Upper lobe of left lung (tissue), 6 donors: Measurements from ENCODE around the gene CDK11B. TPM values are rescaled to one million over a fixed set of nuclear protein-coding genes. Genes with fewer than 3 reads are reported as not detected.

ENCODE experiments used
- ATAC-seq, 2 donors: fragments of 200-7000 bp; cut with Tn5 transposase; one replicate each; pipeline ENCODE4 v1.9.1; 2022; ENCODE audit warnings: mild to moderate bottlenecking in 2 of 2, moderate library complexity in 2 of 2; ENCODE audit not compliant: low FRiP score in 2 of 2
- DNase-seq, 2 donors: peaks; one replicate each; pipeline ENCODE4 v3.0.0-alpha.2; 2019 to 2020
- H3K27ac ChIP-seq, 4 donors: fragments of 200-600 bp; sonication (generic); one replicate each; pipeline ENCODE4 v1.5.1; 2016 to 2019
- H3K27me3 ChIP-seq, 4 donors: fragments of 200-600 bp; sonication (generic); one replicate each; pipeline ENCODE4 v1.5.1; 2017 to 2019
- H3K36me3 ChIP-seq, 4 donors: fragments of 200-600 bp; sonication (generic); one replicate each; pipeline ENCODE4 v1.5.1; 2016 to 2019
- H3K4me1 ChIP-seq, 4 donors: fragments of 200-600 bp; sonication (generic); one replicate each; pipeline ENCODE4 v1.5.1; 2018 to 2019
- H3K4me3 ChIP-seq, 4 donors: fragments of 200-600 bp; sonication (generic); one replicate each; pipeline ENCODE4 v1.5.1; 2017 to 2019; ENCODE audit warnings: mild to moderate bottlenecking in 2 of 4, moderate library complexity in 1 of 4
- H3K9me3 ChIP-seq, 4 donors: fragments of 200-600 bp; sonication (generic); one replicate each; pipeline ENCODE4 v1.5.1; 2018 to 2019
- EP300 ChIP-seq, 4 donors: sonication (generic); formaldehyde crosslinking; IDR thresholded peaks; one replicate each; pipeline ENCODE4 v1.5.1; 2017; ENCODE audit warnings: antibody characterized with exemption in 4 of 4, control low read depth in 2 of 4
- POLR2A ChIP-seq, 4 donors: fragments of 450-650 bp; IDR thresholded peaks; one replicate each; pipeline ENCODE4 v1.5.1; 2016 to 2017; ENCODE audit warnings: antibody characterized with exemption in 4 of 4, mild to moderate bottlenecking in 2 of 4
- POLR2AphosphoS5 ChIP-seq, 2 donors: sonication (generic); formaldehyde crosslinking; IDR thresholded peaks; one replicate each; pipeline ENCODE4 v1.5.1; 2017; ENCODE audit warnings: antibody characterized with exemption in 2 of 2
- WGBS, 2 donors: methylation state at CpG; one replicate each; pipeline ENCODE4 v1.1.5; 2017 to 2018; 5-methylcytosine and 5-hydroxymethylcytosine counted together
- total RNA-seq, 6 donors: library from RNA; depleted of rRNA in 4 of 6; stranded (reverse); fragments of >200 nt in 4 of 6; gene quantifications; one replicate each; pipeline versions ENCODE4 v1.1.0 to v1.2.1, GENCODE V29; 2016 to 2021
- TF ChIP-seq, protein P1 (sequence below), 6 experiments: fragments of 450-650 bp in 4 of 6; fragments of 200-600 bp in 2 of 6; sonication (generic) in 2 of 6; IDR thresholded peaks; one replicate each; pipeline ENCODE4 v1.5.1; 2016 to 2019; ENCODE audit warnings: antibody characterized with exemption in 6 of 6
- donor health status: DM: no; HTN: no; CAD: no; lungs with moderate emphysema.
- donor health status: DM: no; HTN: yes; CAD: no; lungs with severe emphysema.

Gene CDK11B
- total RNA-seq, 6 donors from 2014 or later, result 20.8 to 55.5 (median 24.9) TPM

DNA sequence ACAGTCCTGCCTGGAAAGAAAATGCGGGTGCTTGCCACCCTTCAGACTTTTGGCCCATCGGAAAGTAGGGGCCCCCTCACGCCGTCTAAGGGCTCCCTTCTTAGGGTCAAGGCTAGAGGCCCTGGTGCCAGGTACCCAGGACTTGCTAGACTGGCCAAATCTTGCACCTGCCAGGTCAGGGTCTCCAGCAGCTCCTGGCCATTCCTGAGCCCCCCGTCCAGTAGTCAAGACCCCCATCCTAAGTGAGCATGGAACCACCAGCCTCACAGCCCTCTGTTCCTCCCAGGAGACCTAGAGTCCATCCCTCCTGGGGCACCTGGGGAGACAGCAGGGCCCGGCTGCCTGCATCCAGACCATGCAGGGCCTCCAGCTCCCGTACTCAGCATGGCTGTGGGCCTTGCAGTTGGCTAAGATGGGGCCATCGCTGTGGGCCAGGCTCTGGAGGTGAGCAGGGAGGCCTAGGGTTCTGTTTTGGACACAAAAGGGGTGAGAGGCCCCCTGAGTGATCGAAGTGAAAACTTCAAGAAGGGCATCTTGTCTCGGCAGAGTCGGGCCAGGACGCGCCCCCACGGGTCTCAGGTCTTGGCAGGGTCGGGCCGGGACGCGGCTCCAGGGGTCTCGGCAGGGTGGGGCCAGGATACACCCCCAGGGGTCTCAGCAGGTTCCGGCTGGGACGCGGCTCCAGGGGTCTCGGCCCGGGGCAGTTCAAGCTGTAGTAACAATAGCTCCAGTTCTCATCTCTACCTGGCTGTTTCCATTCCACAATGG is 64.8 kb downstream of the CDK11B start:
- ATAC-seq, result no peak
- H3K9me3 ChIP-seq, result no peaks in the 10 kb centered on the region
- TF ChIP-seq POLR2A (IDR thresholded peaks at IDR 0.05) (no peak), EP300 (IDR thresholded peaks at IDR 0.05) (no peak), POLR2AphosphoS5 (IDR thresholded peaks at IDR 0.05) (no peak)
- TF ChIP-seq, protein P1, sequence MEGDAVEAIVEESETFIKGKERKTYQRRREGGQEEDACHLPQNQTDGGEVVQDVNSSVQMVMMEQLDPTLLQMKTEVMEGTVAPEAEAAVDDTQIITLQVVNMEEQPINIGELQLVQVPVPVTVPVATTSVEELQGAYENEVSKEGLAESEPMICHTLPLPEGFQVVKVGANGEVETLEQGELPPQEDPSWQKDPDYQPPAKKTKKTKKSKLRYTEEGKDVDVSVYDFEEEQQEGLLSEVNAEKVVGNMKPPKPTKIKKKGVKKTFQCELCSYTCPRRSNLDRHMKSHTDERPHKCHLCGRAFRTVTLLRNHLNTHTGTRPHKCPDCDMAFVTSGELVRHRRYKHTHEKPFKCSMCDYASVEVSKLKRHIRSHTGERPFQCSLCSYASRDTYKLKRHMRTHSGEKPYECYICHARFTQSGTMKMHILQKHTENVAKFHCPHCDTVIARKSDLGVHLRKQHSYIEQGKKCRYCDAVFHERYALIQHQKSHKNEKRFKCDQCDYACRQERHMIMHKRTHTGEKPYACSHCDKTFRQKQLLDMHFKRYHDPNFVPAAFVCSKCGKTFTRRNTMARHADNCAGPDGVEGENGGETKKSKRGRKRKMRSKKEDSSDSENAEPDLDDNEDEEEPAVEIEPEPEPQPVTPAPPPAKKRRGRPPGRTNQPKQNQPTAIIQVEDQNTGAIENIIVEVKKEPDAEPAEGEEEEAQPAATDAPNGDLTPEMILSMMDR (IDR thresholded peaks at IDR 0.05), result no peak
- H3K27ac ChIP-seq, result no peak overlapping the region
- H3K36me3 ChIP-seq, result no peaks in the 10 kb centered on the region
- peaks cover 0 to 1% (median 0%) of the 10 kb centered on the region in 4 donors for H3K27me3 ChIP-seq
- 78 to 87% methylated on average over 11 to 24 of the region's 24 CpGs for WGBS, 2 donors
- peak in 1 of 2 donors; percentile 82 for DNase-seq
- peaks cover under 1 to 9% (median 4%) of the 10 kb centered on the region in 4 donors for H3K4me1 ChIP-seq
- no peak overlapping the region for H3K4me3 ChIP-seq

DNA sequence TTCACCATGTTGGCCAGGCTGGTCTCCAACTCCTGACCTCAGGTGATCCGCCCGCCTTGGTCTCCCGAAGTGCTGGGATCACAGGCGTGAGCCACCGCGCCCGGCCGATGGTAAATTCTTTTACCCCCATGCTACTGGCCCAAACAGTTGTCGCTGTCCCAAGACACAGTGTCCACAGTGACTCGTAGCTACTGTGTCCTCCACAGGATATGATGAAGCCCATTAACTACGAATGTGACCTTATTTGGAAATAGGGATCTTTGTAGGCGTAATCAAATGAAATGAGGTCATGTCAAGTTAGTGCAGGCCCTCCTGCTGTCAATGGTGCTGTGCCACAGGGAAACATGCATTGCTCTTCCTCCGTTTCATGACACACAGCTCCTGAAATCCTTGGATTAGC is 67.4 kb downstream of the CDK11B start:
- DNase-seq, result peak in 1 of 2 donors; percentile 46
- ATAC-seq, result no peak
- Histone ChIP-seq H3K4me1 (no peaks in the 10 kb centered on the region), H3K36me3 (no peaks in the 10 kb centered on the region), H3K4me3 (no peak overlapping the region), H3K27me3 (no peaks in the 10 kb centered on the region), H3K9me3 (no peaks in the 10 kb centered on the region), H3K27ac (no peak overlapping the region)
- TF ChIP-seq, protein P1 (IDR thresholded peaks at IDR 0.05), result no peak
- TF ChIP-seq POLR2A (IDR thresholded peaks at IDR 0.05), result no peak
- 93 to 100% methylated on average over 10 to 13 of the region's 13 CpGs for WGBS, 2 donors

Other genes starting within 250 kb of the CDK11B start
- gene ANKRD65, start 237.7 kb downstream of the CDK11B start, total RNA-seq, result 10 to 100 TPM; 21.3 to 54.5 (median 34.7) TPM
- 100 to 1,000 TPM in 2 of 6 donors, 10 to 100 TPM in 4; 41.8 to 108 (median 62.5) TPM for gene VWA1, start 223.3 kb downstream of the CDK11B start, total RNA-seq
- 10 to 100 TPM in 5 of 6 donors, 1 to 10 TPM in 1; 9.2 to 20.9 (median 14.7) TPM for gene ATAD3C, start 209.3 kb downstream of the CDK11B start, total RNA-seq
- 100 to 1,000 TPM in 1 of 6 donors, 10 to 100 TPM in 5; 19.9 to 120 (median 26.9) TPM for gene ATAD3B, start 187.2 kb downstream of the CDK11B start, total RNA-seq
- gene ATAD3A, start 146.8 kb downstream of the CDK11B start, total RNA-seq, result 10 to 100 TPM; 18.5 to 31.9 (median 24.0) TPM
- 1 to 10 TPM in 5 of 6 donors, not detected in 1; 1.8 to 3.6 (median 3.1) TPM for gene TMEM240, start 118.4 kb downstream of the CDK11B start, total RNA-seq
- gene SSU72, start 84.1 kb downstream of the CDK11B start, total RNA-seq, result 100 to 1,000 TPM; 122 to 174 (median 146) TPM
- 10 to 100 TPM in 4 of 6 donors, 1 to 10 TPM in 2; 8.7 to 21.0 (median 12.4) TPM for gene FNDC10, start 58.9 kb downstream of the CDK11B start, total RNA-seq
- 100 to 1,000 TPM in 3 of 6 donors, 10 to 100 TPM in 3; 52.7 to 284 (median 84.7) TPM for gene MIB2, start 43.5 kb downstream of the CDK11B start, total RNA-seq
- gene MMP23B, start 26.8 kb downstream of the CDK11B start, total RNA-seq, result 10 to 100 TPM in 5 of 6 donors, not detected in 1; 13.6 to 79.3 (median 33.0) TPM
- gene SLC35E2B, start 33.8 kb upstream of the CDK11B start, total RNA-seq, result 100 to 1,000 TPM in 1 of 6 donors, 10 to 100 TPM in 5; 33.0 to 116 (median 47.9) TPM
- 100 to 1,000 TPM in 2 of 6 donors, 10 to 100 TPM in 4; 23.9 to 417 (median 54.5) TPM for gene CDK11A, start 65.4 kb upstream of the CDK11B start, total RNA-seq
- 100 to 1,000 TPM in 4 of 6 donors, 10 to 100 TPM in 2; 85.0 to 279 (median 124) TPM for gene NADK, start 119.5 kb upstream of the CDK11B start, total RNA-seq
- 100 to 1,000 TPM; 126 to 386 (median 173) TPM for gene GNB1, start 232.1 kb upstream of the CDK11B start, total RNA-seq